ENCODE results near the gene CLDN4. TPM values are rescaled to one million over a fixed set of nuclear protein-coding genes. Genes with fewer than 3 reads are reported as not detected.

CLDN4 gene
- polyA plus RNA-seq, 1 experiment, result 0.15 TPM

DNA sequence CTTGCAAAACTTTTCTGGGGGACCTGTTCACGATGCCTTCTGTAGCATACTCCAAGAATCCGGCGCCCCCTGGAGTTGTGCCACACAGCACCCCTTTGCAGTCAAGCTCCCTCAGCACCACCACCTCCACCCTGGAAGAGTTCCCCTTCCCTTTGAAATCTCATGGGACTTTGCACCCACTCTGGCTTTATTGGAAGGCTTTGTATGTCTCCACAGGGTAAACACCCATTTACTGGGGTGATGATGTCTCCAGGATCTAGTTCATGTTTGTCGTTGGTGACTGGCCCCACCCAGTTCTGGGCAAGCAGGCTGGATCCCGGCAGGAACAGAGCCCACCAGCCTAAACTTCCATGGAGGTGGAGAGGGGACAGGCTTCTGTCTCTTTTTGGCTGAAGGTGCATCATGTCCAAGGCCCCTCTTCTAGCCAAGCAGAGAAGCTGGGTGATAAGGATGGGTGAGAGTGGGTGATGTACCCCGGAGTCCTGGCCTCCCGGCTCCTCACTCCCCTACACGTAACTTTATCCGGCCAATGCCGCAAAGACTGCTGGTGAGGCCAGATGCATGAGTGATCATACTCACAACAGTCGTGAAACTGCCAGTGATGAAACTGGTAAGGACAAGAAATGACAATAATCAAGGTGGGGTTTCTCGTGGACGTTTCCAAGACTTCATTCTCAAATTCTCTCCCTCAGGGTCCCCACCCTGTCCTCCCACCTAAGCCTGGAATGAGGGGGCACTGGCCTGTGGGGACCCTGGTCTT, 695 bp upstream of the CLDN4 start:
- CTCF ChIA-PET, result interaction anchor here (0.9 kb wide), 1 partner anchor 25 kb away, joined by 3 read pairs; no protein-coding TSS in a partner anchor
- TF ChIP-seq, protein P1, sequence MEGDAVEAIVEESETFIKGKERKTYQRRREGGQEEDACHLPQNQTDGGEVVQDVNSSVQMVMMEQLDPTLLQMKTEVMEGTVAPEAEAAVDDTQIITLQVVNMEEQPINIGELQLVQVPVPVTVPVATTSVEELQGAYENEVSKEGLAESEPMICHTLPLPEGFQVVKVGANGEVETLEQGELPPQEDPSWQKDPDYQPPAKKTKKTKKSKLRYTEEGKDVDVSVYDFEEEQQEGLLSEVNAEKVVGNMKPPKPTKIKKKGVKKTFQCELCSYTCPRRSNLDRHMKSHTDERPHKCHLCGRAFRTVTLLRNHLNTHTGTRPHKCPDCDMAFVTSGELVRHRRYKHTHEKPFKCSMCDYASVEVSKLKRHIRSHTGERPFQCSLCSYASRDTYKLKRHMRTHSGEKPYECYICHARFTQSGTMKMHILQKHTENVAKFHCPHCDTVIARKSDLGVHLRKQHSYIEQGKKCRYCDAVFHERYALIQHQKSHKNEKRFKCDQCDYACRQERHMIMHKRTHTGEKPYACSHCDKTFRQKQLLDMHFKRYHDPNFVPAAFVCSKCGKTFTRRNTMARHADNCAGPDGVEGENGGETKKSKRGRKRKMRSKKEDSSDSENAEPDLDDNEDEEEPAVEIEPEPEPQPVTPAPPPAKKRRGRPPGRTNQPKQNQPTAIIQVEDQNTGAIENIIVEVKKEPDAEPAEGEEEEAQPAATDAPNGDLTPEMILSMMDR (IDR thresholded peaks at IDR 0.05; ENCODE audit: low read depth, low read length), result no peak

DNA sequence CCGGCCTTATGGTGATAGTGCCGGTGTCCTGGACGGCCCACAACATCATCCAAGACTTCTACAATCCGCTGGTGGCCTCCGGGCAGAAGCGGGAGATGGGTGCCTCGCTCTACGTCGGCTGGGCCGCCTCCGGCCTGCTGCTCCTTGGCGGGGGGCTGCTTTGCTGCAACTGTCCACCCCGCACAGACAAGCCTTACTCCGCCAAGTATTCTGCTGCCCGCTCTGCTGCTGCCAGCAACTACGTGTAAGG, 713 bp downstream of the CLDN4 start:
- H3K27me3 ChIP-seq (ENCODE audit: control insufficient read depth, insufficient read depth, low read length), result no peaks in the 10 kb centered on the region
- TF ChIP-seq, protein P1 (IDR thresholded peaks at IDR 0.05; ENCODE audit: low read depth, low read length), result no peak
- CTCF ChIA-PET, result no interaction called here

More for the DNA sequence above, 695 bp upstream of the CLDN4 start:
- DNase-seq (ENCODE audit: low read depth, low spot score), result no peak
- Histone ChIP-seq H3K9me3 (ENCODE audit: control insufficient read depth, insufficient read depth, low read length) (peaks cover 5% of the 10 kb centered on the region; the same call in 1 of the 2 replicates), H3K27ac (ENCODE audit: low read depth, low read length) (no peak overlapping the region), H3K4me3 (ENCODE audit: low read depth, low read length) (no peak overlapping the region), H3K27me3 (ENCODE audit: control insufficient read depth, insufficient read depth, low read length) (no peaks in the 10 kb centered on the region)
- POLR2A ChIA-PET, result interaction anchor here (0.9 kb wide), 1 partner anchor 21 kb away, joined by 3 read pairs; no protein-coding TSS in a partner anchor

DNA sequence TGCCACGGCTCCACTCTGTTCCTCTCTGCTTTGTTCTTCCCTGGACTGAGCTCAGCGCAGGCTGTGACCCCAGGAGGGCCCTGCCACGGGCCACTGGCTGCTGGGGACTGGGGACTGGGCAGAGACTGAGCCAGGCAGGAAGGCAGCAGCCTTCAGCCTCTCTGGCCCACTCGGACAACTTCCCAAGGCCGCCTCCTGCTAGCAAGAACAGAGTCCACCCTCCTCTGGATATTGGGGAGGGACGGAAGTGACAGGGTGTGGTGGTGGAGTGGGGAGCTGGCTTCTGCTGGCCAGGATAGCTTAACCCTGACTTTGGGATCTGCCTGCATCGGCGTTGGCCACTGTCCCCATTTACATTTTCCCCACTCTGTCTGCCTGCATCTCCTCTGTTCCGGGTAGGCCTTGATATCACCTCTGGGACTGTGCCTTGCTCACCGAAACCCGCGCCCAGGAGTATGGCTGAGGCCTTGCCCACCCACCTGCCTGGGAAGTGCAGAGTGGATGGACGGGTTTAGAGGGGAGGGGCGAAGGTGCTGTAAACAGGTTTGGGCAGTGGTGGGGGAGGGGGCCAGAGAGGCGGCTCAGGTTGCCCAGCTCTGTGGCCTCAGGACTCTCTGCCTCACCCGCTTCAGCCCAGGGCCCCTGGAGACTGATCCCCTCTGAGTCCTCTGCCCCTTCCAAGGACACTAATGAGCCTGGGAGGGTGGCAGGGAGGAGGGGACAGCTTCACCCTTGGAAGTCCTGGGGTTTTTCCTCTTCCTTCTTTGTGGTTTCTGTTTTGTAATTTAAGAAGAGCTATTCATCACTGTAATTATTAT, 1.2 kb downstream of the CLDN4 start:
- no peak for DNase-seq (ENCODE audit: low read depth, low spot score)
- no peak overlapping the region for H3K4me3 ChIP-seq (ENCODE audit: low read depth, low read length)
- H3K9me3 ChIP-seq (ENCODE audit: control insufficient read depth, insufficient read depth, low read length), result peaks cover 5% of the 10 kb centered on the region; the same call in 1 of the 2 replicates
- TF ChIP-seq, protein P1 (IDR thresholded peaks at IDR 0.05; ENCODE audit: low read depth, low read length), result no peak
- CTCF ChIA-PET, result interaction anchor here (0.7 to 1.1 kb wide), 2 partner anchors 20 to 195 kb away, joined by 3 to 4 read pairs; no protein-coding TSS in a partner anchor
- POLR2A ChIA-PET, result interaction anchor here (0.9 to 1.5 kb wide), 2 partner anchors 10 kb away, joined by 3 to 5 read pairs; partner anchors contain the start of gene METTL27
- H3K27ac ChIP-seq (ENCODE audit: low read depth, low read length), result peak overlapping the region; percentile 11
- no peaks in the 10 kb centered on the region for H3K27me3 ChIP-seq (ENCODE audit: control insufficient read depth, insufficient read depth, low read length)

More for the DNA sequence above, 713 bp downstream of the CLDN4 start:
- H3K9me3 ChIP-seq (ENCODE audit: control insufficient read depth, insufficient read depth, low read length), result peaks cover 5% of the 10 kb centered on the region; the same call in 1 of the 2 replicates
- POLR2A ChIA-PET, result no interaction called here
- DNase-seq (ENCODE audit: low read depth, low spot score), result no peak
- H3K4me3 ChIP-seq (ENCODE audit: low read depth, low read length), result no peak overlapping the region
- no peak overlapping the region for H3K27ac ChIP-seq (ENCODE audit: low read depth, low read length)

DNA sequence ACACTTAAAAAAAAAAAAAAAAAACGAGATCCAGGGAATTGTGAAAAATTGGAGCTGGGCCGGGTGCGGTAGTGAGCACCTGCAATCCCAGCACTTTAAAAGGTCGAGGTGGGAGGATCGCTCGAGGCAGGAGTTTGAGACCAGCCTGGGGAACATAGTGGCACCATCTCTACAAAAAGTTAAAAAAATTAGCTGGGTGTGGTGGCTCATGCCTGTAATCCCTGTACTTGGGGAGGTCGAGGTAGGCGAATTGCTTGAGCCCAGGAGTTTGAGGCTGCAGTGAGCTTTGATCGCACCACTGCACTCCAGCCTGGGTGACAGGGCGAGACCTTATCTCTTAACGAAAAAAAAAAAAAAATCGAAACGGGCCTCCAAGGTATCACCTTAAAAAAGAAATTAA, 2.0 kb downstream of the CLDN4 start:
- CTCF ChIA-PET, result interaction anchor here (0.7 to 1.1 kb wide), 2 partner anchors 21 to 194 kb away, joined by 3 to 4 read pairs; no protein-coding TSS in a partner anchor
- Histone ChIP-seq H3K27me3 (ENCODE audit: control insufficient read depth, insufficient read depth, low read length) (no peaks in the 10 kb centered on the region), H3K4me3 (ENCODE audit: low read depth, low read length) (no peak overlapping the region), H3K27ac (ENCODE audit: low read depth, low read length) (no peak overlapping the region), H3K9me3 (ENCODE audit: control insufficient read depth, insufficient read depth, low read length) (peaks cover 5% of the 10 kb centered on the region; the same call in 1 of the 2 replicates)
- TF ChIP-seq, protein P1 (IDR thresholded peaks at IDR 0.05; ENCODE audit: low read depth, low read length), result no peak
- DNase-seq (ENCODE audit: low read depth, low spot score), result no peak
- POLR2A ChIA-PET, result interaction anchor here (0.9 to 1.5 kb wide), 2 partner anchors 9 to 10 kb away, joined by 3 to 5 read pairs; partner anchors contain the start of gene METTL27
